OCI-M1 (cell line): ENCODE data around the gene CLEC10A.
A peak's percentile ranks its signal among the peaks of the same experiment; 100 is the strongest.

ENCODE experiments used
- DNase-seq: peaks from one replicate; lab custom pipeline; 2025; lab: John Stamatoyannopoulos, UW

The CLEC10A gene

DNA sequence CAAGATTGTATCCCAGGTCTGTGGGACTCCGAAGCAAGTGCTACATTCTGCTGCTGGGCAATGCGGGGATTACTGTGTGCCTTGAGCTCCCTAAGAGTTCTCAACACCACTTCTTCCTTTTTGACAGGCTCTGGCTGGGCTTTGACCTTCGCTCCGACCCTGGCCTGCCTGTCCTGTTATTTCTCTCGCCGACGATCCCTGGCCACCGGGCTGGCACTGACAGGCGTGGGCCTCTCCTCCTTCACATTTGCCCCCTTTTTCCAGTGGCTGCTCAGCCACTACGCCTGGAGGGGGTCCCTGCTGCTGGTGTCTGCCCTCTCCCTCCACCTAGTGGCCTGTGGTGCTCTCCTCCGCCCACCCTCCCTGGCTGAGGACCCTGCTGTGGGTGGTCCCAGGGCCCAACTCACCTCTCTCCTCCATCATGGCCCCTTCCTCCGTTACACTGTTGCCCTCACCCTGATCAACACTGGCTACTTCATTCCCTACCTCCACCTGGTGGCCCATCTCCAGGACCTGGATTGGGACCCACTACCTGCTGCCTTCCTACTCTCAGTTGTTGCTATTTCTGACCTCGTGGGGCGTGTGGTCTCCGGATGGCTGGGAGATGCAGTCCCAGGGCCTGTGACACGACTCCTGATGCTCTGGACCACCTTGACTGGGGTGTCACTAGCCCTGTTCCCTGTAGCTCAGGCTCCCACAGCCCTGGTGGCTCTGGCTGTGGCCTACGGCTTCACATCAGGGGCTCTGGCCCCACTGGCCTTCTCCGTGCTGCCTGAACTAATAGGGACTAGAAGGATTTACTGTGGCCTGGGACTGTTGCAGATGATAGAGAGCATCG is 41.8 kb downstream of the CLEC10A start:
- DNase-seq, result no peak

DNA sequence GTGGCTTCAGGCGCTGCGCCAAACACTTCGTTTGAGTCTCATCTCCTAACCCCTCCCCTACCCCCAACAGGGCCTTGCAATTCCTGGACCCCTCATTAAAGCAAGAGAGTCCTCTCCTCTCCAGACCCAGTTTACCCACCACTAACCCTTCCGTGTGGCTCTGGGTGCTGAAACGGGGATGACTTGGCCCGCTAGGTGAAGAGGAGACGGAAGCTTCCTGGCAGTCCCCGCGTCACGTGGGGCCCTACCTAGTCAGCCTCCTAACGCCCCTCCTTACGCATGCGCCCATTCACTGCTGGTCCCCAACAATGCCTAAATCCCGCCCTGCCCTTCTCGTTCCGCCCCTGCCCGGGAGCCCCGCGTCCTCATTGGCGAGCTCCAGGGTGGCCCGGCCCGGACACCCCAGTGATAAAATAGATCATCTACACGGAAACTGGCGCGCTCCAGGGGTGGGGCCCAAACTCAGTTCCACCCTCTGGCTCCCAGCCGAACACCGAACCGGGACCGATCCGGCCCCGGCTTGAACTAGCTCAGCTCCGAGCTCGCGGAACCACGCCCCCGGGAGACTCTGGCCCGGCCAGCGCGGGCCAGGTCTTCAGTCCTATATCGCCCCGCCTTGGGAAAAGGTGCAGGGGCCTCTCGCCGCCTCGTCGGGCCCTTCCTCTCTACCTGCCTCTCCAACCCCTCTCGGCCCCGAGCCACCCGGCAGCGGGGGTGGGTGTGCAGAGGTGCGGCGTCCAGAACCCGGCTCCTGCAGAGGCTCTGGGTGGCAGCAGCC is 44.3 kb downstream of the CLEC10A start, which contains the start of gene SLC16A13:
TSS of gene SLC16A13 (plus strand) at position 425 of the 778 bp plus-strand sequence. CDS start 368 bp downstream, outside the sequence.
- peak; percentile 97 for DNase-seq

DNA sequence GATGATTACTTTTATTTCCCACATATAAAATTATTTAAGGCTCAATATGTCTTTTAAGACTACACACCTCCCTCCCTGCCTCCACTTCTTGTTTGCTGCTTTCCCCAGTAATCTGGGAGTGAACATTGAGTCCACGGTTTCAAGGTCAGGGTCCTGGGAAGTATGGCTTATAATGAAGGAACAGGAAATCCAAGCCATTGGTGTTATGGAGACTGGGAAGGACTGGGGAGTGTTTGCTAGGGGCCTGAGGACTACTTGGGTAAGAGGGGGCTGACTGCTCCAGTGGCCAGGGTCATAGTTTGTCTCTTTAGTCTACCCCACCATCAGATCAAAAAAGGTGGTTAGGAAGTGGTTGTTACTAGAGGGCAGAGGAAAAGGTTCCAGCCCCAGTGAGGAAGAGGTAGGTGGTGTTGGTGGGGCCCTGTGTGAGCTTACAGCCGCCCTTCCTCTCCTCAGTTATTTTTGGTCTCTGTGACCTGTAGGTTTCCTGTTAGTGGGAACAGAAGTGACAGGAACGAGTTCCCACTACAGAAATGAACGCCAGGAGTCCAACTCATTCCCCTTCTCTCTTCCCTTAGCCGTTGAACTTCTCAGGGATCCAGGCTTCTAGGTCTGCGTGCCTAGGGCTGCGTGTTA is 45.0 kb downstream of the CLEC10A start:
- no peak for DNase-seq

DNA sequence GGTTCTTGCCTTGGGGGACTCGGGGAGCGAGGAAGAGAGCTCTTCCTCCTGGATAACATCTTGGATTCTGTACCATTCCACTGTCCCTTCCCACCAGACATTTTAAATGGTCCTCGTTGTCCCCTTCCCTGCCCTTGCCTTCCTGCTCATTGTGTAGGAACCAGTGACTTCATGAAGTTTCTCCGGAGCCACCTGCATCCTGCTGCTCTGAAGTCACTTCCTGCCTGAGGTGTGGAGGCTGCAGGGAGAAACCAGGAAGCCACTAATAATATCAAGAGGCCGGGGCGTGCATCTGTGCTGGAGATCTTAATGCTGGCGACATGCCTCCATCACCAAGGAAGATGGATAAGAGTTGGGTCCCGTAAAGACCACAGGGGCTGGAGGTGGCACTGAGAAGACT is 50.4 kb downstream of the CLEC10A start:
- no peak for DNase-seq

DNA sequence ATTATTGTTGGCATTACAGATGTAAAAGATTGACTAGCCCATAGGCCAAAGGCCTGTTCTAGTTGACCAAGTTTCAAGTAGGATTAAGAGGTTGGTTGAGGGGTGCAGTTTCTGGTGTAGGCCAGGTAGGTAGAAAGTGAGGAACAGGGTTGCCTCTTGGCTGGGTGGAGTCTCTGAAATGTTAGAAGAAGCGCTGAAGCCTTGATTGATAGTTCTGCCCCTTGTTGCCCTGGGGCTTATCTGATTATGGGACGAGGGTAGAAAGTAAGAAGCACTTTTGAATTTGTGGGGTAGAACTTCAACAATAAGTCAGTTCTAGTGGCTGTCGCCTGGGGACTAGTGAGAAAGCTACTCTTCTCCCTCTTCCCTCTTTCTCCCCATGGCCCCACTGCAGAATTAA is 51.0 kb downstream of the CLEC10A start:
- no peak for DNase-seq

DNA sequence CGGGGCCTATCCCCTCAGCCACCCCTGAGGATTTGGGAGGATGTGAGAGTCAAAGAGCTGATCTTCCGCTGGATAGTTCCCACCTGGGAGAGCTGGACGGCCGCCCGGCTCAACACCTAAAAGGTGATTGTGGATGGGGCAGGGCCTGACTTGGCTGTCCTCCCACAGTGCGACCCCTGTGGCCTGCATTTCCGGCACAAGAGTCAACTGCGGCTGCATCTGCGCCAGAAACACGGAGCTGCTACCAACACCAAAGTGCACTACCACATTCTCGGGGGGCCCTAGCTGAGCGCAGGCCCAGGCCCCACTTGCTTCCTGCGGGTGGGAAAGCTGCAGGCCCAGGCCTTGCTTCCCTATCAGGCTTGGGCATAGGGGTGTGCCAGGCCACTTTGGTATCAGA is 52.7 kb downstream of the CLEC10A start:
- DNase-seq, result no peak

DNA sequence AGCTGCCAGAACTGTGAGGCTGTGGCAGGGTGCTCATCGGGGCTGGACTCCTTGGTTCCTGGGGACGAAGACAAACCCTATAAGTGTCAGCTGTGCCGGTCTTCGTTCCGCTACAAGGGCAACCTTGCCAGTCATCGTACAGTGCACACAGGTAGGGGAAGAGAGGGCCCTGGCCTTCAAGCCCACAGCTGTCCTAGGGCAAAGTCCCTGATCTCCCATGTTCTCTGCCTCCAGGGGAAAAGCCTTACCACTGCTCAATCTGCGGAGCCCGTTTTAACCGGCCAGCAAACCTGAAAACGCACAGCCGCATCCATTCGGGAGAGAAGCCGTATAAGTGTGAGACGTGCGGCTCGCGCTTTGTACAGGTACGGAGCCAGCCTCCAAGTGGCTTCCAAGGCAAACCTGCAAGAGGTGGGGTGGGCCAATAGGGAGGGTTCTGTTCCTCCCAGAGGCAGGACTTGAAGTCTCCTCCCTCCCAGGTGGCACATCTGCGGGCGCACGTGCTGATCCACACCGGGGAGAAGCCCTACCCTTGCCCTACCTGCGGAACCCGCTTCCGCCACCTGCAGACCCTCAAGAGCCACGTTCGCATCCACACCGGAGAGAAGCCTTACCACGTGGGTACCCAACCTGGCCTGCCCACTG is 53.5 kb downstream of the CLEC10A start:
- no peak for DNase-seq

DNA sequence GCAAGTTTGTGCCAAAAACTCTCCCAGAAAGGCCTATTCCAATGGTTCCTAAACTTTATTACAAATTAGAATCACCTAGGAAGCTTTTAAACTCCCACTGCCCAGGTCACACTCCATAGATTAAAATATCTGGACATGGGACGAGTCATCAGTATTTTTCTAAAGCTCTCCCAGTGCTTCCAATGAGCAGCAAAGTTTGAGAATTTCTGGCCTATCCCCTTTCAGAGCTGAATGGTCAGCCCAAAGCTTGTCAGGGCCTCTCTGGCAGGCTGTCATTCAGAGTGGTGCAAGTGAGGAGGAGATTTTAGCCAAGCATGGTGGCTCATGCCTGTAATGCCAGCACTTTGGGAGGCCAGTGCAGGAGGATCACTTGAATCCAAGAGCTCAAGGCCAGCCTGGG is 54.8 kb downstream of the CLEC10A start:
- no peak for DNase-seq
